NCI-H526 (cell line): ENCODE results near the gene ARPC1A.
"Not testable (repeated sequence)": the region's sequence is repeated elsewhere in the genome, so short reads cannot be mapped to it uniquely, and the experiment has no call there.

ENCODE experiments used
- DNase-seq, 2 experiments: peaks; one replicate each; lab custom pipeline; 2025; lab: John Stamatoyannopoulos, UW

The ARPC1A gene

GRCh38 chr7:99371376-99371920, 45.8 kb downstream of the ARPC1A start:
- DNase-seq, result no peak

- DNase-seq, result no peak
These were observed 46.8 kb downstream of the ARPC1A start for GRCh38 chr7:99372275-99373090.

GRCh38 chr7:99373091-99374066, 47.7 kb downstream of the ARPC1A start:
- DNase-seq, result no peak

GRCh38 chr7:99374111-99375064, 48.7 kb downstream of the ARPC1A start, which contains the start of gene ARPC1B:
TSS of gene ARPC1B (plus strand) at chr7:99374730. CDS start at chr7:99385715, 10,985 bp downstream.
- peak in 1 of 2 experiments; percentile 89 for DNase-seq

- peak in 1 of 2 experiments; percentile 77 for DNase-seq
These were observed 49.5 kb downstream of the ARPC1A start for GRCh38 chr7:99375070-99375807.

GRCh38 chr7:99379043-99379577, 53.4 kb downstream of the ARPC1A start:
- no peak for DNase-seq

GRCh38 chr7:99379693-99380031, 54.0 kb downstream of the ARPC1A start:
- not testable (repeated sequence) for DNase-seq

GRCh38 chr7:99380032-99380822, 54.5 kb downstream of the ARPC1A start:
- no peak for DNase-seq

- no peak for DNase-seq
These were observed 55.3 kb downstream of the ARPC1A start for GRCh38 chr7:99380823-99381663.

GRCh38 chr7:99381664-99382075, 56.0 kb downstream of the ARPC1A start:
- DNase-seq, result no peak

GRCh38 chr7:99383203-99383602, 57.5 kb downstream of the ARPC1A start:
- no peak for DNase-seq

GRCh38 chr7:99383791-99384370, 58.2 kb downstream of the ARPC1A start:
- no peak for DNase-seq

- no peak for DNase-seq
These were observed 58.8 kb downstream of the ARPC1A start for GRCh38 chr7:99384523-99384922.

GRCh38 chr7:99385564-99385963, 59.9 kb downstream of the ARPC1A start:
- no peak for DNase-seq

GRCh38 chr7:99386584-99387238, 61.0 kb downstream of the ARPC1A start:
- DNase-seq, result peak in 1 of 2 experiments; percentile 38

- not testable (repeated sequence) for DNase-seq
These were observed 61.5 kb downstream of the ARPC1A start for GRCh38 chr7:99387239-99387635.

- no peak for DNase-seq
These were observed 62.2 kb downstream of the ARPC1A start for GRCh38 chr7:99387912-99388311.

GRCh38 chr7:99389772-99390171, 64.1 kb downstream of the ARPC1A start:
- DNase-seq, result no peak
